SIG-M5 treated with dmso at 0.1 percent for 504 hours (cell line): ENCODE results near the gene SEMA4D.

Experiments used
- DNase-seq: peaks from one replicate; lab custom pipeline; 2025; ENCODE audit not compliant: unreplicated experiment; lab: John Stamatoyannopoulos, UW

Gene SEMA4D

DNA sequence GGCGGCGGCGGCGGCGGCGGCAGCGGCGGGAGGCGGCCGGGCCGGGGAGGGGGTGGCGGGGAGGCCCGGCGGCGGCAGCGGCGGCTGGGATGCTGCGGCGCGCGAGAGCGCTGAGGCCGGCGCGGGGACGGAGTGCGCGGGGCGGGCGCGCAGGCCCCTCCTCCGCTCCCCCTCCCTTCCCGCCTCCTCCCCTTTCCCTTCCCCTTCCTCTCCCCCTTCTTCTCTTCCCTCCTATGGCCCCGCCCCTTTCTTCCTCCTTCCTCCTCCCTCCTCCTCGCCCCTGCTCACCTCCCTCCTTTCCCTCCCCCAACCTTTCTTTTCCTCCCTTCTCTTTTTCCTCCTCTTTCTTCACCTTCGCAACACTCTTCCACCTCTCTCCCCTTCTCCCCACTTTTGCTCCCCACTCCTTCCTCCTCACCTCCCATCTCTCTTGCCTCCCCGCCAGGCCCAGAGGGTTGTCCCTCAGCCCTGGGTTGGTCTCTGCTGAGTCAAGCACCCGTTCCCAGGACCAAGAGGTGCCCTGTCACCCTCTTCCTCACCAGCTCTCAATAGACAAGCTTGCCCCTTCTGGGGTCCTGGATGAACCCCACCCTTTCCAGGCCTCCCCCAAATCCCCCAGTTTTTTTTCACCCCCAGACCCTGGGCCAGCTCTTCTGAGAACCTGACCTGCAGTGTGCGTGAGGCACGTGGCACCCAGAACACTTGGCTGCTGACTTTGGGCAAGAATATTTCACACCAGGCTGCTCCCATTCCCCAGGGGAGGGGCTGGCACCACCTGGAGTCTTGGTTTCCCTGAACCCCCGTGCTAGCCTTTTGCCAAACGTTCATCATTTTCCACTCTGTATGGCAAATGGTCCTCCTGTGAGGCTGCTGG, at the start of gene SEMA4D:
TSS of gene SEMA4D (minus strand) at position 136 of the 874 bp plus-strand sequence. CDS start 92,657 bp downstream, outside the sequence.
- peak; percentile 85 for DNase-seq

- no peak for DNase-seq
These were observed 49.1 kb upstream of the SEMA4D start for GRCh38 chr9:89547000-89547399.

GRCh38 chr9:89544279-89544661, 46.4 kb upstream of the SEMA4D start:
- no peak for DNase-seq

DNA sequence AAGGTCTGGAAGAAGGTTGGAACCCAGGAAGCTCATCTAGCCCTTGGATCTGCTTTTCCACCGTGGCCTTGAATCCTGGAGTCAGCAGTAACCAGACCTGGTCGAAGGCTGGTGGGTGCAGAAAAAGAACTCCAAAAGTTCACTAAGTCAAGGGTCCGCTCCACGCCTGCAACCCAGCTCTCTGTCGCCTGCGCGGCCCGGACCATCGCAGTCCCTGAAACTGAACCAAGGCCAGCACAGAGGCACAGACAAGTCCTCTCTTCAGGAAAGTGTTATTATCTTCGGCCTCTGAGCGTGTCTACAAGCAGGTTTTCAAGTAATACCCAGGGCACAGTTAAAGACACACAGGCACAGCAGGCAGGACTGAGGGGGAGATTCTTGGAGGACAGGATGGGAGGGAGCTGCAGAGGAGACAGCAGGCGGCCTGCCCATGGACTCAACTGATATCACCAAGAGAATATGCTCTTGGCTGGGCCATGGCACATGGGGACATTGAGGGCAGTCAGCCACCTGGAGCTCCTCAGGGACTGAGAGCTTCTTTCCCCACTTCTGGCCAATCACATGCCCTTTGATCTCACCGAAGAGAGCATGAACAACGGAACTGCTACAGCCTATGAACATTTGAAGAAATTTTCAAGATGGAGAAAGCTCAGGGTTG, 45.8 kb upstream of the SEMA4D start:
- no peak for DNase-seq

- DNase-seq, result no peak
These were observed 45.2 kb upstream of the SEMA4D start for GRCh38 chr9:89543111-89543510.

DNA sequence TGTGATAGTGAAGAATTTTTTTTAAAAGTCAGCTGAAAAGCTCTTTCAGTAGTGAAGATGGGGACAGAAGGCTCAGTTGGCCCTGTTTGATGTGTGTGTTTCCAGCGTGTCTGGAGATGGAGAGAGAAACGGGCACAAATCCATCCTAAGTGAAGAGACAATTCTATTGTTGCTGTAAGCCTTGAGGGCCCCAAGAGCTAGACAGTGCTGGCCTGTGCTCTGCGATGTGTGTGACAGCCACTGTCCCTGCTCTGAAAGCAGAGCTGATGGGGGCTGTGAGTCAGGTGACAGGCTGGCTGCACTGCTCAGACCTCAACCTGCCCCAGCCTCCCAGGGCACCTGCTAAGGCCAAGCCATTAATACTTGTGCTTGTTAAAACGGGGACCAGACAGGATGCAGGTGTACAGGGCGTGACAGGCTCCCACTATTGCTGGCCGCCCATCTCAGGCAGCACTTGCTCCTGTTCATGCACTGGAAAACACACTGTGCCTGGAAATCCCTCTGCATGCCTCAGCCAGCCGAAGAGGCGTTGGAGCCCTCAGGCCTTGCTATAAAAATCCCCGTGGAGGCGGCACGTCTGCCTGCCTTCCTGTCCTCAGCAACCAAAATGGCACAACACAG, 44.6 kb upstream of the SEMA4D start:
- DNase-seq, result no peak

DNA sequence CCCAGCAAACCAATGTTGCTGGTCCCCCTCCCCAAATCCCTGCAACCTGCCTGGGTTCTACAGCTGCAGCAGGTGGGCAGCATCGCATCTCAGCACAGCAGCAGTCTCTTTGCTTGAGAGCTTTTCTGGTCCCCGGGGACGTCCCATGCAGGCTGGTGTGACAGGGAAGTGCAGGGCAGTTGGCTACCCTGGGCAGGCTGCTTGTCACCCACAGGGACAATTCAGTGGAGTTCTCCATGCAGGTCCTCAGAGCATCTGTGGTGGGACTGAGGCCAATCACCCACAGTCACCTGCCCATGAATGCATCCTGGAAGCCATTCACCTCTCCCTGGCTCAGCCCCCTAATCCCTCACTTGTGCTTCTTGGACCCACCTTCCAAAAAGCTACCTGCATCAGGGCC, 43.9 kb upstream of the SEMA4D start:
- no peak for DNase-seq

GRCh38 chr9:89539374-89539773, 41.5 kb upstream of the SEMA4D start:
- no peak for DNase-seq

DNA sequence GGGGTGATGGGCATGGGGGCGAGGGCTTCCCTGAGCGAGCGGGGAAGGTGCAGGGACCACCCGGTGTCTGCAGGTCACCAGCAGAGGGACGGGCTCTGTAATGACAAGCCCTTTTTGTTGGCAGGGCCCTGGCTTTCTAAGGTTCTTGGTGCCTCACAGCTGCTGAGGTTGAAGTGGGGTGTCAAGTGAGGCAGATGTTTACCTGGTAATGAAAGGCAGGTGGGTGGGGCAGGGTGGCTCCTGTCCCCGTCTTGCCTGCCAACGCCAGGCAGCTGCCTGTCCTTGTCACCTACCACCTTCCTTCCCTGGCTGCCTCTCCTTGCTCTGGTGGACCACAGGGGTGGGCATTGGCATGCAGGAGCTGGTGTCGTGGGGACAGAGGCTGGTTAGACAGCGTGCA, 41.0 kb upstream of the SEMA4D start:
- DNase-seq, result no peak

DNA sequence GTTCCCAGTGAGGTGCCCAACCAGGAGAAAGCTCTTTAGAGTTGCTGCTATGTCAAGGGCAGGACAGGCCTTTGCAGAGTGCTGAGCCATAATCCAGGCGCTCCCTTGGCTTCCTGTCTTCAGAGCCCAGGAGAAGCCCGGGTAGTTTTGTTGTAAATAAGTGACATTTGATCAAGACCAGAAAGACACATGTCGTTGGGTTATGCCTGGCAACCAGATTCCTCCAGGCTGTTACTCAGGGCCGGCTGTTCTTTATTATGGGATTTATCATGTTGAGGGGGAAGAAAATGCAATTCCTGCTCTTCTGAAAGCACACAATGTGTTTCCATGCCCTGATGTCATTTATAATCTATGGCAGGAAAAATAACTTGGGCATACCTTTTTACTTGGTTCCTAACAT, 39.3 kb upstream of the SEMA4D start:
- no peak for DNase-seq

DNA sequence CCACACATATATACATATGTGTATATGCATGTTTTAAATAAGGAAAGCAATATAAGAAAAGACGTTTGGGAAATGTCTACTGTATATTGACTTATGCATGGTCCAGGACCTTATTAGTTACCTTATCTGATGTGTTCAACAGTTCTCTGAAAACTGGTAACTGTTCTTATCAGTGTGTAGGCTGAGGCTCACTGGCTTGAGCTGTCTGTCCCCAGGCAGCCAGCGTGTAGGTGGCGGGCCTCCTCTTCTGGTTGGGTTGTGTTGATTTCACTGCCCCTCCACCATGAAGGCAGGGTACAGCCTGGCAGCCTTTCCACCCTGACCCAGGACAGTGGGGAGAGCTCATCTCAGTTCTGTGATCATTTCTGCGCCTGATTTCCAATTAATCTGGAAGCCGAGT, 38.7 kb upstream of the SEMA4D start:
- DNase-seq, result no peak

- peak; percentile 50 for DNase-seq
These were observed 38.2 kb upstream of the SEMA4D start for GRCh38 chr9:89536145-89536574.

DNA sequence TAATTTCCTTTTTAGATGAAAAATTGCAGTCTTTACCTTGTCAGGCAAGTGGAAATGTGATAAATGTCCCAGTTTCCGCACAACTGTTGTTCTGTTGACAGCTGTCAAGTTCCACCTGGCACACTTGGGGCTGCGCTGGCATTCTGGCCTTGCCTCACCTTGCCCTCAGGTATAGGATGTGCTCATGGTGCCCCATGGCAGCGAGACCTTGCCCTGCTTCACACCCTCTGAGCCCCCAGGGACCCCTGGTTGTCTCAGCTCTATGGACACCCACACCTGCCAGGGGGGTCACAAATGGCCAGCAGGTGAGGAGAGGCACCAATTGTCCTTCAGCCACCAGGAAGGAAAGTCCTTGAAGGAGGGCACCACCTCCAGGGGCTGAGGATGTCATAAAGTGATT, 37.5 kb upstream of the SEMA4D start:
- DNase-seq, result no peak

GRCh38 chr9:89534515-89535287, 36.8 kb upstream of the SEMA4D start:
- DNase-seq, result no peak

GRCh38 chr9:89533411-89534095, 35.6 kb upstream of the SEMA4D start:
- no peak for DNase-seq

- no peak for DNase-seq
These were observed 35.0 kb upstream of the SEMA4D start for GRCh38 chr9:89532944-89533343.

- no peak for DNase-seq
These were observed 34.6 kb upstream of the SEMA4D start for GRCh38 chr9:89532478-89532877.

- DNase-seq, result no peak
These were observed 33.9 kb upstream of the SEMA4D start for GRCh38 chr9:89531766-89532165.

DNA sequence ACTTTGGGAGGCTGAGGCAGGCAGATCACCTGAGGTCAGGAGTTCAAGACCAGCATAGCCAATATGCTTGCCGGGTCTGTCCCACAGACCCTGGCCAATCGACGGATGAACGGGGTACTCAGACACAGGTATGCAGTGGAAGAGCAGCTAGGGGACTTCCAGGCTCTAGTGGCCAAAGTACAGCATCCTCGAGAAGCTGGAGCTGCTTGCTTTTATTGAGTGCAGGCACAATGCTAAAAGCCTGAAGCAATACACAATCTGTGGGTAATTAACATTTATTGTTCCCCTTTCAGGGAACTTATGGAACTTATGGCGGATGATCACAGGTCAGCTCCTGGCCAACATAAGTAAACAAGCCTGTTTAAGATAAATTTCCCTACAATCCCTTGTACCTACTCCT, 32.8 kb upstream of the SEMA4D start:
- DNase-seq, result no peak

- peak; percentile 27 for DNase-seq
These were observed 31.5 kb upstream of the SEMA4D start for GRCh38 chr9:89529243-89530035.
